GM12878 (cell line): ENCODE data around the gene GNB5.

ENCODE experiments used
- BRCA1 ChIP-seq: IDR thresholded peaks from 2 replicates; pipeline ENCODE4 v1.6.1; 2011; ENCODE audit warnings: low read depth, low read length, improper control_type of control experiment
- NRF1 ChIP-seq: conservative IDR thresholded peaks from 2 replicates; pipeline ENCODE4 v1.6.1; 2011; ENCODE audit warnings: mild to moderate bottlenecking, low read depth, low read length, improper control_type of control experiment
- POLR2AphosphoS5 ChIP-seq: IDR thresholded peaks from 2 replicates; pipeline ENCODE4 v1.6.1; 2011; ENCODE audit warnings: mild to moderate bottlenecking, low read length, inconsistent platforms
- TF ChIP-seq, protein P1 (sequence below), 3 experiments: IDR thresholded peaks in 2 of 3; conservative IDR thresholded peaks in 1 of 3; 2 replicates each; pipeline ENCODE4 v1.5.1; 2011; ENCODE audit warnings: low read depth in 3 of 3, low read length in 3 of 3, mild to moderate bottlenecking in 3 of 3, control low read depth in 2 of 3, moderate library complexity in 2 of 3, inconsistent platforms in 1 of 3, mixed read lengths in 1 of 3; ENCODE audit not compliant: control insufficient read depth in 2 of 3, insufficient read depth in 1 of 3; ENCODE audit errors: extremely low read depth in 1 of 3
- TF ChIP-seq, protein P2 (sequence below): IDR thresholded peaks from 2 replicates; pipeline ENCODE4 v1.6.1; 2012; ENCODE audit warnings: low read length, inconsistent platforms

DNA sequence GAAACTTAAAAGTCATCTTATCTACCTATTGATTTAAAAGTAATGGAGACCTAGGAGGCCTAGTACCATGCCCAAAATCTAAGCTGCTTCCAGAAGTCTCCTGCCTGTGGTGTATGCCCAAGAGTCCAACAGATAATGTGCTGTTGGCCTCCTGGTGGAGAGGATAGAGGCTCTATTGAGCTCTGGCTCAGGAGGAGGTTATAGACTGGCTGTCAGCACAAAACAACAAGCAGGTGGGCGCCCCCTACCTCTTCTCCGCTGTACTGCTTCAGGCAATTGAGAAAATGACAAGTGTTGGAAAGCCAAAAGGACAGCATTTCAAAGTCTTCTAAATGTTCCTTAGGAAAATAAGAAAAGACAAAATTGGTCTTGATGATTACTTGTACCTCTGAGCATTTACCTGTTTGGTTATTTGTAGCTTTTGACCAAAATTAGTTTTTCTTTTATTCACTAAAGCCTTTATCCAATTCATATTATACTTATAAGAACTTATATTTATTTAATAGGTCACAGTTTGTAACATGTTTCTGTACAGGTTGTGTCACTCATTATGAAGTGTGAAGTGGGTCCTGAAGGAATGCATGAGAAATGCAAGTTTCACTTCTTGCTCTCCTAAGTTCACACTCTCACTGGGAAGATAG, 17.2 kb upstream of the GNB5 start:
- TF ChIP-seq NRF1, result no peak
- TF ChIP-seq, protein P1, sequence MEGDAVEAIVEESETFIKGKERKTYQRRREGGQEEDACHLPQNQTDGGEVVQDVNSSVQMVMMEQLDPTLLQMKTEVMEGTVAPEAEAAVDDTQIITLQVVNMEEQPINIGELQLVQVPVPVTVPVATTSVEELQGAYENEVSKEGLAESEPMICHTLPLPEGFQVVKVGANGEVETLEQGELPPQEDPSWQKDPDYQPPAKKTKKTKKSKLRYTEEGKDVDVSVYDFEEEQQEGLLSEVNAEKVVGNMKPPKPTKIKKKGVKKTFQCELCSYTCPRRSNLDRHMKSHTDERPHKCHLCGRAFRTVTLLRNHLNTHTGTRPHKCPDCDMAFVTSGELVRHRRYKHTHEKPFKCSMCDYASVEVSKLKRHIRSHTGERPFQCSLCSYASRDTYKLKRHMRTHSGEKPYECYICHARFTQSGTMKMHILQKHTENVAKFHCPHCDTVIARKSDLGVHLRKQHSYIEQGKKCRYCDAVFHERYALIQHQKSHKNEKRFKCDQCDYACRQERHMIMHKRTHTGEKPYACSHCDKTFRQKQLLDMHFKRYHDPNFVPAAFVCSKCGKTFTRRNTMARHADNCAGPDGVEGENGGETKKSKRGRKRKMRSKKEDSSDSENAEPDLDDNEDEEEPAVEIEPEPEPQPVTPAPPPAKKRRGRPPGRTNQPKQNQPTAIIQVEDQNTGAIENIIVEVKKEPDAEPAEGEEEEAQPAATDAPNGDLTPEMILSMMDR (IDR thresholded peaks at IDR 0.05 in 2 of 3, conservative IDR thresholded peaks at IDR 0.05 in 1 of 3; ENCODE audit: control insufficient read depth in 2 of 3, extremely low read depth in 1 of 3, insufficient read depth in 1 of 3, low read depth in 3 of 3, low read length in 3 of 3), result peak; percentile 84 to 89 (median 88)
- no peak for TF ChIP-seq POLR2AphosphoS5
- TF ChIP-seq, protein P2, sequence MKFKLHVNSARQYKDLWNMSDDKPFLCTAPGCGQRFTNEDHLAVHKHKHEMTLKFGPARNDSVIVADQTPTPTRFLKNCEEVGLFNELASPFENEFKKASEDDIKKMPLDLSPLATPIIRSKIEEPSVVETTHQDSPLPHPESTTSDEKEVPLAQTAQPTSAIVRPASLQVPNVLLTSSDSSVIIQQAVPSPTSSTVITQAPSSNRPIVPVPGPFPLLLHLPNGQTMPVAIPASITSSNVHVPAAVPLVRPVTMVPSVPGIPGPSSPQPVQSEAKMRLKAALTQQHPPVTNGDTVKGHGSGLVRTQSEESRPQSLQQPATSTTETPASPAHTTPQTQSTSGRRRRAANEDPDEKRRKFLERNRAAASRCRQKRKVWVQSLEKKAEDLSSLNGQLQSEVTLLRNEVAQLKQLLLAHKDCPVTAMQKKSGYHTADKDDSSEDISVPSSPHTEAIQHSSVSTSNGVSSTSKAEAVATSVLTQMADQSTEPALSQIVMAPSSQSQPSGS, result no peak
- no peak for TF ChIP-seq BRCA1
